Measurements from ENCODE around the gene OR10A7.
A peak's percentile ranks its signal among the peaks of the same experiment; 100 is the strongest.
"Not testable (repeated sequence)": the region's sequence is repeated elsewhere in the genome, so short reads cannot be mapped to it uniquely, and the experiment has no call there.

Gene OR10A7

GRCh38 chr12:55220725-55221124 lies at the start of gene OR10A7:
Gene OR10A7, plus strand, starts transcription at chr12:55221025. Its CDS starts 0 bp downstream, at chr12:55221025.
- no peak for DNase-seq
- H3K27me3 Mint-ChIP-seq: no peaks in the 10 kb centered on the region

GRCh38 chr12:55171445-55171844 lies 49.4 kb upstream of the OR10A7 start:
- Mint-ChIP-seq H3K4me3 (no peak overlapping the region), H3K4me1 (no peaks in the 10 kb centered on the region), H3K27ac (no peak overlapping the region), H3K9me3 (no peaks in the 10 kb centered on the region), H3K27me3 (peaks cover 29% of the 10 kb centered on the region)
- ATAC-seq: no peak
- no peak for DNase-seq

More at GRCh38 chr12:55220725-55221124, at the start of gene OR10A7:
- no peak within 1 kb of the TSS for H3K4me3 Mint-ChIP-seq
- no peak within 1 kb of the TSS for H3K27ac Mint-ChIP-seq
- no peaks in the 10 kb centered on the region for H3K4me1 Mint-ChIP-seq
- ATAC-seq: no peak
- peaks cover 0 to 5% of the 10 kb centered on the region in 2 donors for H3K9me3 Mint-ChIP-seq

- not testable (repeated sequence) for DNase-seq, H3K9me3 Mint-ChIP-seq, H3K4me3 Mint-ChIP-seq, H3K27ac Mint-ChIP-seq, H3K4me1 Mint-ChIP-seq, ATAC-seq
- H3K27me3 Mint-ChIP-seq: peaks cover 29% of the 10 kb centered on the region
These were observed 49.0 kb upstream of the OR10A7 start for GRCh38 chr12:55171846-55172245.

GRCh38 chr12:55172686-55173085 lies 48.1 kb upstream of the OR10A7 start:
- H3K27me3 Mint-ChIP-seq: peaks cover 31% of the 10 kb centered on the region
- no peak overlapping the region for H3K4me3 Mint-ChIP-seq
- no peak for ATAC-seq
- no peak for DNase-seq
- H3K27ac Mint-ChIP-seq: peak overlapping the region in 1 of 2 donors; percentile 27
- no peaks in the 10 kb centered on the region for H3K4me1 Mint-ChIP-seq
- H3K9me3 Mint-ChIP-seq: peaks cover 0 to under 1% of the 10 kb centered on the region in 2 donors

GRCh38 chr12:55173456-55173855 lies 47.4 kb upstream of the OR10A7 start:
- no peaks in the 10 kb centered on the region for H3K4me1 Mint-ChIP-seq
- H3K27ac Mint-ChIP-seq: no peak overlapping the region
- peaks cover 0 to 9% of the 10 kb centered on the region in 2 donors for H3K9me3 Mint-ChIP-seq
- peaks cover 38% of the 10 kb centered on the region for H3K27me3 Mint-ChIP-seq
- DNase-seq (no peak), ATAC-seq (no peak)
- H3K4me3 Mint-ChIP-seq: no peak overlapping the region

- Mint-ChIP-seq H3K27ac (no peak overlapping the region), H3K4me1 (no peaks in the 10 kb centered on the region), H3K27me3 (peaks cover 18% of the 10 kb centered on the region), H3K4me3 (no peak overlapping the region), H3K9me3 (no peaks in the 10 kb centered on the region)
- no peak for ATAC-seq
- no peak for DNase-seq
These were observed 32.3 kb upstream of the OR10A7 start for GRCh38 chr12:55188573-55188972.

GRCh38 chr12:55188974-55189556 lies 31.8 kb upstream of the OR10A7 start:
- DNase-seq (peak; percentile 34 to 45), ATAC-seq (peak; percentile 80)
- Mint-ChIP-seq H3K27ac (no peak overlapping the region), H3K4me1 (no peaks in the 10 kb centered on the region), H3K4me3 (no peak overlapping the region), H3K27me3 (peaks cover 23% of the 10 kb centered on the region), H3K9me3 (no peaks in the 10 kb centered on the region)

- no peak overlapping the region for H3K4me3 Mint-ChIP-seq
- H3K9me3 Mint-ChIP-seq: no peaks in the 10 kb centered on the region
- H3K27me3 Mint-ChIP-seq: peaks cover 49% of the 10 kb centered on the region
- no peaks in the 10 kb centered on the region for H3K4me1 Mint-ChIP-seq
- DNase-seq (no peak), ATAC-seq (no peak)
- no peak overlapping the region for H3K27ac Mint-ChIP-seq
These were observed 26.4 kb upstream of the OR10A7 start for GRCh38 chr12:55194382-55194781.

GRCh38 chr12:55226523-55226922 lies 5.7 kb downstream of the OR10A7 start:
- H3K9me3 Mint-ChIP-seq: peaks cover 0 to 5% of the 10 kb centered on the region in 2 donors
- no peak overlapping the region for H3K4me3 Mint-ChIP-seq
- H3K4me1 Mint-ChIP-seq: no peaks in the 10 kb centered on the region
- no peak overlapping the region for H3K27ac Mint-ChIP-seq
- no peak for DNase-seq
- peaks cover 17% of the 10 kb centered on the region for H3K27me3 Mint-ChIP-seq
- no peak for ATAC-seq

GRCh38 chr12:55227643-55228042 lies 6.8 kb downstream of the OR10A7 start:
- H3K9me3 Mint-ChIP-seq: peaks cover 0 to 5% of the 10 kb centered on the region in 2 donors
- no peak for ATAC-seq
- no peak for DNase-seq
- no peak overlapping the region for H3K4me3 Mint-ChIP-seq
- no peaks in the 10 kb centered on the region for H3K4me1 Mint-ChIP-seq
- no peak overlapping the region for H3K27ac Mint-ChIP-seq
- H3K27me3 Mint-ChIP-seq: peaks cover 17% of the 10 kb centered on the region

- DNase-seq (no peak), ATAC-seq (no peak)
- Mint-ChIP-seq H3K9me3 (no peaks in the 10 kb centered on the region), H3K4me3 (no peak within 1 kb of the TSS), H3K27me3 (peaks cover 27% of the 10 kb centered on the region), H3K27ac (no peak within 1 kb of the TSS), H3K4me1 (no peaks in the 10 kb centered on the region)
These were observed 23.5 kb downstream of the OR10A7 start, which contains the start of gene OR6C74 for GRCh38 chr12:55244309-55244708. Gene OR6C74, plus strand, starts transcription at chr12:55244609. Its CDS starts 2,679 bp downstream, at chr12:55247288.

GRCh38 chr12:55246159-55246558 lies 25.3 kb downstream of the OR10A7 start:
- Mint-ChIP-seq H3K9me3 (no peaks in the 10 kb centered on the region), H3K4me3 (no peak overlapping the region)
- DNase-seq: no peak

GRCh38 chr12:55250944-55251343 lies 30.1 kb downstream of the OR10A7 start:
- Mint-ChIP-seq H3K9me3 (no peaks in the 10 kb centered on the region), H3K4me3 (no peak overlapping the region), H3K4me1 (no peaks in the 10 kb centered on the region), H3K27me3 (peaks cover 31% of the 10 kb centered on the region), H3K27ac (no peak overlapping the region)
- ATAC-seq (no peak), DNase-seq (no peak)

More at GRCh38 chr12:55246159-55246558, 25.3 kb downstream of the OR10A7 start:
- Mint-ChIP-seq H3K4me1 (no peaks in the 10 kb centered on the region), H3K27ac (no peak overlapping the region), H3K27me3 (peaks cover 33% of the 10 kb centered on the region)
- no peak for ATAC-seq

- no peaks in the 10 kb centered on the region for H3K4me1 Mint-ChIP-seq
- ATAC-seq (no peak), DNase-seq (no peak)
- H3K27me3 Mint-ChIP-seq: peaks cover 18% of the 10 kb centered on the region
- no peak overlapping the region for H3K27ac Mint-ChIP-seq
- no peaks in the 10 kb centered on the region for H3K9me3 Mint-ChIP-seq
- H3K4me3 Mint-ChIP-seq: no peak overlapping the region
These were observed 32.5 kb downstream of the OR10A7 start for GRCh38 chr12:55253281-55253680.

- Mint-ChIP-seq H3K27ac (no peak overlapping the region), H3K9me3 (no peaks in the 10 kb centered on the region), H3K27me3 (peaks cover 7% of the 10 kb centered on the region), H3K4me1 (no peaks in the 10 kb centered on the region), H3K4me3 (no peak overlapping the region)
- DNase-seq (no peak), ATAC-seq (no peak)
These were observed 36.0 kb downstream of the OR10A7 start for GRCh38 chr12:55256831-55257230.

GRCh38 chr12:55258303-55258702 lies 37.5 kb downstream of the OR10A7 start:
- no peak overlapping the region for H3K27ac Mint-ChIP-seq
- H3K27me3 Mint-ChIP-seq: peaks cover 7% of the 10 kb centered on the region
- H3K4me3 Mint-ChIP-seq: no peak overlapping the region
- no peaks in the 10 kb centered on the region for H3K9me3 Mint-ChIP-seq
- H3K4me1 Mint-ChIP-seq: no peaks in the 10 kb centered on the region
- ATAC-seq (no peak), DNase-seq (no peak)
